ENCODE results near the gene OR51V1.

- TF ChIP-seq CTCF (IDR thresholded peaks at IDR 0.05; ENCODE audit: low read length) = no peak
- TF ChIP-seq EZH2 (IDR thresholded peaks at IDR 0.05; ENCODE audit: borderline replicate concordance, low read length) = no peak
These were observed 48.7 kb downstream of the OR51V1 start for GRCh38 chr11:5151713-5152153.
